ENCODE measurements around the gene ADISSP. TPM values are rescaled to one million over a fixed set of nuclear protein-coding genes. Genes with fewer than 3 reads are reported as not detected.

ADISSP gene
- total and polyA plus RNA-seq, 2 of the 13 experiments (the other 11 are each of a cell fraction or from before 2014, with no cell fraction given): 38.3 to 90.6 TPM

GRCh38 chr20:3781153-3781910 is 13.8 kb upstream of the ADISSP start, which contains the start of gene SPEF1 (continued):
- TF ChIP-seq GPBP1L1 (CRISPR knock-in tag; IDR thresholded peaks at IDR 0.05) (no peak), ZNF660 (CRISPR knock-in tag; IDR thresholded peaks at IDR 0.05; ENCODE audit: borderline replicate concordance, low read depth) (no peak), ZNF883 (CRISPR knock-in tag; IDR thresholded peaks at IDR 0.05; ENCODE audit: not compliant biosample characterization) (no peak), PLSCR1 (CRISPR knock-in tag; IDR thresholded peaks at IDR 0.05; ENCODE audit: borderline replicate concordance) (no peak), GLI4 (CRISPR knock-in tag; IDR thresholded peaks at IDR 0.05; ENCODE audit: borderline replicate concordance) (no peak), TFE3 (CRISPR knock-in tag; IDR thresholded peaks at IDR 0.05) (no peak), GPN1 (CRISPR knock-in tag; IDR thresholded peaks at IDR 0.05; ENCODE audit: borderline replicate concordance) (no peak), TEAD3 (CRISPR knock-in tag; optimal IDR thresholded peaks at IDR 0.05; ENCODE audit: borderline replicate concordance) (peak; percentile 68), FOXP4 (CRISPR knock-in tag; IDR thresholded peaks at IDR 0.05) (no peak), IRX3 (CRISPR knock-in tag; IDR thresholded peaks at IDR 0.05; ENCODE audit: borderline replicate concordance, low read depth) (no peak), ZNF382 (CRISPR knock-in tag; IDR thresholded peaks at IDR 0.05; ENCODE audit: borderline replicate concordance) (no peak), CHD4 (IDR thresholded peaks at IDR 0.05; ENCODE audit: borderline replicate concordance, low read length) (peak; percentile 65; the same call in 1 of the 2 replicates), ZZZ3 (CRISPR knock-in tag; IDR thresholded peaks at IDR 0.05; ENCODE audit: borderline replicate concordance) (no peak), ZBED4 (CRISPR knock-in tag; IDR thresholded peaks at IDR 0.05; ENCODE audit: borderline replicate concordance) (0 out of 2 replicates have a peak, but pooled peaks have one; percentile 43), RNF219 (CRISPR knock-in tag; IDR thresholded peaks at IDR 0.05) (no peak)

Data from HepG2 (cell line).